ENCODE measurements around the gene RICTOR.

The RICTOR gene

DNA sequence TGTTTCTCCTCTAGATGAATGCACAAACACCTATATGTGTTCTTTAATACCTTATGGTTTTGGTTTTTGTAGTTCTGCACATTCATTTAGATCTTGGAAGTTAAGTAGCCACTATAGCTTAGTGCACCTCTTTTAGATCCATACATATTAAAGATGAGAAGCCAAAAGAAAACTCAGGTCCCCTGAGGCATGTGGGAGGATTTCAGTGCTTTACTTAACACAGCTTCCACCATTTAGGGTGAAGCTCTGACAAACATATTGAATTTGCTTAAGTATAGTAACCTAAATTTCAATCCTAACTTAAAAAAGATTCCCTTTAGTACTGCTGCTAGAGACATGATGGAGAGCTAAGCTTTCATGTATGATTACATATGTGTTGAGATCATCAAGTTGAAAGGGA lies 25.6 kb upstream of the RICTOR start:
- DNase-seq = no peak

GRCh38 chr5:39093352-39093751 lies 19.2 kb upstream of the RICTOR start:
- no peak for DNase-seq

GRCh38 chr5:39092581-39093351 lies 18.6 kb upstream of the RICTOR start:
- DNase-seq = no peak

- no peak for DNase-seq
These were observed 17.9 kb upstream of the RICTOR start for GRCh38 chr5:39091940-39092580.

DNA sequence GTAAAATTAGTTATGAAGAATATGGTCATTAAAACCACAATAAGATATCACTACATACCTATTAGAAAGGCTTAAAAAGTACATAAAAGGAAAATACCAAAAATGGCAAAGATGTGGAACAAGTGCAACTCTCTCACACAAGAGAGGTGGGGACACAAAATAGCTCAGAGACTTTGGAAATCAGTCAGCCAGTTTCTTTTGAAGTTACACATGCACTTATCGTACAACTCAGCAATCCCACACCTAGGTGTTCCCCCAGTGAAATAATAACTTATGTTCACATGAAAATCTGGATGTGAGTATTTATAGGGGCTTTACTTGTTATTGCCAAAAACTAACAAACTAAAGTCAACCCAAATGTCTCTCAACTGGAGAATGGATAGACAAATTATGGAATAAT lies 9.8 kb upstream of the RICTOR start:
- DNase-seq = no peak

- no peak for DNase-seq
These were observed 8.8 kb upstream of the RICTOR start for GRCh38 chr5:39082995-39083394.

DNA sequence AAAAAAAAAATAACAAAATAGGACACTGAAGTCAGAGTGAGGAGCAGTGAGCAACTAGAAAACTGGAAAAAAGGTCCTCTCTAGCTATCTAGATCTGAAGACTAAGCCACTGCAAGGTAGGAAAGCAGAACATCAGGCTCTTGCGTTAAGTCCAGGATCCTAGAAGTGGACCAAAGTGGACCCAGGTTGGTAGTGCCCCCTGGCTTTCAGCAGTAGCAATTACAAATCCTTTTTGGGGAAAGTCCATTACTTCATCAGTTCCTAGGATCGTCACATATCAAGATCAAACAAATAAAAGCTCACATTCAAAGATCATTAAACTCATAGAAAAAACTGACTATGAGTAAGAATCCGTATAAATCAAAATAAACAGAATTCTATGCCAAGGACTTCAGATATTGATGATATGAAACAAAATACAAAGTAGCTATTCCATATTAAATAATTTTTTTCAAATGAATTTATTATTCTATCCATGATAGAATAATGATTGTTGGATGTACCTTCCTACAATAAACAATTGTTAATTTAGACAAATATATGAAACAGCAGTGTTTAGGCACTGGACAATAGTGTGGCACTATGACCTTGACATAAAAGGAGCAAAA lies 6.5 kb upstream of the RICTOR start:
- peak in 2 of 5 experiments; percentile 14 to 60 for DNase-seq

DNA sequence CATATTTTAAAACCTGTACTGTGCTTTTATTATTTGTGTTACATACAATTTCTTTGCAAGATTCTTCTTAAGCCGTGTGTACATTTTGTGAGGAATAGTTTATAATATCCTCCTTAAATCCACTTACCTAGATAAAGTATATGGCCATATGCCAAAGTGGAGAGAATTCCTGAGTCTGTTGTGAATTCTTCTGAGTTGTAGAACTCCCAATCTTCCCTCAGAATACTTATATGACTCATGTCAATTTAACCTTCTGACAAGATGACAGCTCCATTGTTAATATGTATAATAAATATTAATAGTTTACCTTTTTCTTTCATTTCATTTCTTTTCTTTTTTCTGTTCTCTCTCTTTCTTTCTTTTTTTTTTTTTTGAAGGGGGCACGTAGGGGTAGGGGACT lies 6.0 kb upstream of the RICTOR start:
- no peak for DNase-seq

- no peak for DNase-seq
These were observed 4.9 kb upstream of the RICTOR start for GRCh38 chr5:39079147-39079546.

GRCh38 chr5:39076757-39077728 lies 2.8 kb upstream of the RICTOR start:
- peak in 1 of 5 experiments; percentile 56 for DNase-seq

- DNase-seq = no peak
These were observed 2.0 kb upstream of the RICTOR start for GRCh38 chr5:39076101-39076756.

DNA sequence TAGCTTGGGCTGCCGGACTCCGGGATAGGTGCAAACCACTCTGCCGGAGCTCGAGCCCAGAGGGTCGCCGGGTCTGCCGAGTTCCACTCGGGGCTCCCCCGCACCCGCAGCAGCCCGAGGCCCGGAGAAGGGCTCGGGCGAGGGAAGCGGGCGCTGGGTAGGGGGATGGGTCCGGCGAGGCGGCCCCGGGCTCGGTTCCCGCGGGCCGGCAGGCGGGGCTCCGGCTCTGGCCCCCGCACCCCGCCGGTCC lies 507 bp downstream of the RICTOR start:
- peak in 1 of 5 experiments; percentile 2 for DNase-seq

- peak; percentile 18 to 89 (median 46) for DNase-seq
These were observed 1.1 kb downstream of the RICTOR start for GRCh38 chr5:39072925-39073766.

- DNase-seq = no peak
These were observed 6.1 kb downstream of the RICTOR start for GRCh38 chr5:39068099-39068498.

GRCh38 chr5:39064450-39064849 lies 9.7 kb downstream of the RICTOR start:
- no peak for DNase-seq

DNA sequence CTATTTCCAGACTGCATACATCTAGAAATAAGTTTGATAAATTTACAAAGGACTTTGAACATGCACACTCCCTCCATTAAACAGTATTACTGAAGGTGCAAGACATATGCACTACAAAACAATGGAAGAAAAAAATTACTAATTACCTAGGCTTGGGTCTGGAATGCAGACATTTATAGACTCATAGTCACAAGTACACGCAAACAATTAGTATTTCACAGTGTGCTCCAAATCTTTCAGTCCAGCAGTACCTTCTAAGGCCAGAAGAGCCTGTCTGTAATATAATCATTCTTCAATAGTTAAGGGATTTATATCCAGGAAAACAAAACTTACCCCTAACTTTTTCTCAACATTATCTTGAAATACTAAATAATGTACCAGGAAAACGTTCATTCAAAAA lies 11.2 kb downstream of the RICTOR start:
- DNase-seq = no peak

DNA sequence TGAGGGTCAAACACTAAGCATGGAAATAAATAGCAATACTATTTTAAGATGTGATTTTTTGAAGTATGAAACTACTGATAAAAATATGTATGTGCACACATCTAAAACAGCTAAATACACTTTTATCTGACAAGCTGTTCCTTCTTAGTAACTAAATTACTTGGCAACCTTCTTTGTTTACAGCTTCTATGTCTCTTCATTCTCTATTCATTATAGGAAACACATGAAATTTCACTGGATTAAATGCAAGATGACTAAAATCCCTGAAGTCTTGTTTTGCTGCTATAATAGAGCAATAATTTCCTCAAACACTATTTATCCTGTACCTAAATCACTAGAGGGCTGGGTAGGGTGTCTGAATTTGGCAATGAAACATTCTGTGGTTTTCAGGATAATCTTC lies 11.7 kb downstream of the RICTOR start:
- no peak for DNase-seq

DNA sequence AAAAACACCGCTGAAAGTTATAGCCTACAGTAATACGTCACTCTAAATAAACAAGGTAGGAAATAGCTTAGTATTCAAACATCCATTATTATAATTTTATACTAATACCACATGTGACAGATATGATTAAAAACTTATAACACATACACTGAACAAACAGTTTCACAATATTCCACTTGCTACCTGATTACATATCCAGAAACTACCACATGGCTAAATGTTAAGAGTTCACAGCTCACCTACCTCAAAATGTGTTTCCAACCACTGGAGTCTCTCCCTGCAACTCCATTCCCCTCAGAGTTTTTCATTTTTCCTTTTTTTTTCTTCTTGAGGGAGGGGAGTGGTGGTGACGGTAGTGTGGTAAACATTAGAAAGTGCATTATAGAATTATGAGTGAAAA lies 12.1 kb downstream of the RICTOR start:
- no peak for DNase-seq

- DNase-seq = no peak
These were observed 15.1 kb downstream of the RICTOR start for GRCh38 chr5:39059064-39059463.

GRCh38 chr5:39058178-39058921 lies 15.8 kb downstream of the RICTOR start:
- no peak for DNase-seq

DNA sequence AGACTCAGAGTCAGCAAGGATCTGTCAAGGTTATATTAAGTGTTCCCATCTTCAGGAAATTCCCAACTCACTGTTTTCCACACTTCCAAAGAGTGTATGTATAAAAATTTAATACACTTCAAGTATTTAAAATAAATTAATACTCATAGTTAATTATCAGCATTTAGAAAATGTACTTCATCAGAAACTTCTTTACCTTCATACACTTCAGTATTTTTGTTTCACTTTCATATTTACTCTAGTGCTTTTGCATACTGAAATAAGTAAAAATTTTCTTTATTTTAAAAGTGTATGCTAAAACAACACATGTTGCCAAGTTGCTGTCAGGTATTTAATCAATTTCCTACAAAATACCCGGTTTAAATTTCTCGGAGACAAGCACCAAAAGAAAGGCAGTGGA lies 16.5 kb downstream of the RICTOR start:
- peak in 1 of 5 experiments; percentile 15 for DNase-seq

Measured in T-helper 2 cell (primary cell).